Bronchial epithelial cell (primary cell): ENCODE results near the gene CES3. TPM values are rescaled to one million over a fixed set of nuclear protein-coding genes. Genes with fewer than 3 reads are reported as not detected.
A peak's percentile ranks its signal among the peaks of the same experiment; 100 is the strongest.

Experiments used
- DNase-seq: peaks from one replicate; pipeline ENCODE4 v3.0.0-alpha.2; 2010; ENCODE audit warnings: low read depth
- FAIRE-seq: peaks from 2 replicates; lab custom pipeline; 2011; peaks lifted over from hg19 to GRCh38; lab: Jason Lieb, UNC
- H3K27me3 ChIP-seq: 2 replicates; pipeline ENCODE4 v1.5.1; 2011; ENCODE audit warnings: low read length; ENCODE audit not compliant: control insufficient read depth, insufficient read depth
- H3K36me3 ChIP-seq: 2 replicates; pipeline ENCODE4 v1.5.1; 2011; ENCODE audit warnings: low read length; ENCODE audit not compliant: control insufficient read depth, insufficient read depth
- H3K4me3 ChIP-seq: 2 replicates; pipeline ENCODE4 v1.5.1; 2011; ENCODE audit warnings: mild to moderate bottlenecking, low read depth, low read length, control low read depth
- total RNA-seq: library from RNA; depleted of rRNA; stranded (reverse); fragments of >200 nt; gene quantifications from 2 replicates; pipeline ENCODE4 v1.2.1, GENCODE V29; 2014
- TF ChIP-seq, protein P1 (sequence below): IDR thresholded peaks from 2 replicates; pipeline ENCODE4 v1.5.1; 2011; ENCODE audit warnings: mild to moderate bottlenecking, moderate library complexity, low read length, control low read depth, inconsistent platforms; ENCODE audit not compliant: insufficient read depth, severe bottlenecking

CES3 gene
- total RNA-seq, 1 donor from 2014 or later, result 1.6 TPM

DNA sequence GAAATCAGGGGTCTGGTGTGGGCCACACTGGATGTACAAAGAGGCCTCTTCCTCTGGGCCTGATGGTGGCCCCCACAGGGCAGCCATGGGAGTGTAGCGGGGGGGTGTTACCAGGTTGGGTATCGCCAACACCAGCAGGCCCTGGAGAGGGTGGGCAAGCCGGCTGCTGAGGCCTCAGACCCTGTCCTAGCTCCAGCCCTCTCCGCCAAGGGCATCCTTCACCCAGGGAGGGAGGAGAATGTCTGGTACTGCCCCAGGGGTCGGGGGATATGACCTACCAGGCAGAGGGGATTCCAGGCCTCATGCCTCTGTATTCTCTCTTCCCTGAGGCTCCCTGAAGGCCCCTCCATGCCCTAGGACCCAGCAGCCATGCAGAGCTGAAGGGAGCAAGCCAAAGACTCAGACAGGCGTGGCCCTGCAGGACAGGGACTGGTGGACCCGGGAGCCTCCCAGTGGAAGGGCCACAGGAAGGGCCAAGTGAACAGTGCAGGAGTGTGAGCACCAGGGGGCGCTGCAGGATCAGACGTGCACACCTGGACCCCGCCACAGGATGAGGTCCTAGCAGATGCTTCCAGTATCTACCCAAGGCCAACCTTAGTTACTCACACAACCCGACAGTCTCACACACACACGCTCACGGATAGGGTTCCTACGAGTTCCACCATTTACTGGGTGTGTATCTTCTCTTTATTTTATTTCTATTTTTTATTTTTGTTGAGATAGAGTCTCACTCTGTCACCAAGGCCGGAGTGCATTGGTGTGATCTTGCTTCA is 16.5 kb downstream of the CES3 start:
- H3K27me3 ChIP-seq, result no peaks in the 10 kb centered on the region
- TF ChIP-seq, protein P1, sequence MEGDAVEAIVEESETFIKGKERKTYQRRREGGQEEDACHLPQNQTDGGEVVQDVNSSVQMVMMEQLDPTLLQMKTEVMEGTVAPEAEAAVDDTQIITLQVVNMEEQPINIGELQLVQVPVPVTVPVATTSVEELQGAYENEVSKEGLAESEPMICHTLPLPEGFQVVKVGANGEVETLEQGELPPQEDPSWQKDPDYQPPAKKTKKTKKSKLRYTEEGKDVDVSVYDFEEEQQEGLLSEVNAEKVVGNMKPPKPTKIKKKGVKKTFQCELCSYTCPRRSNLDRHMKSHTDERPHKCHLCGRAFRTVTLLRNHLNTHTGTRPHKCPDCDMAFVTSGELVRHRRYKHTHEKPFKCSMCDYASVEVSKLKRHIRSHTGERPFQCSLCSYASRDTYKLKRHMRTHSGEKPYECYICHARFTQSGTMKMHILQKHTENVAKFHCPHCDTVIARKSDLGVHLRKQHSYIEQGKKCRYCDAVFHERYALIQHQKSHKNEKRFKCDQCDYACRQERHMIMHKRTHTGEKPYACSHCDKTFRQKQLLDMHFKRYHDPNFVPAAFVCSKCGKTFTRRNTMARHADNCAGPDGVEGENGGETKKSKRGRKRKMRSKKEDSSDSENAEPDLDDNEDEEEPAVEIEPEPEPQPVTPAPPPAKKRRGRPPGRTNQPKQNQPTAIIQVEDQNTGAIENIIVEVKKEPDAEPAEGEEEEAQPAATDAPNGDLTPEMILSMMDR, result peak; percentile 96
- H3K4me3 ChIP-seq, result no peak overlapping the region
- H3K36me3 ChIP-seq, result no peaks in the 10 kb centered on the region
- DNase-seq (peak; percentile 60), FAIRE-seq (no peak)

DNA sequence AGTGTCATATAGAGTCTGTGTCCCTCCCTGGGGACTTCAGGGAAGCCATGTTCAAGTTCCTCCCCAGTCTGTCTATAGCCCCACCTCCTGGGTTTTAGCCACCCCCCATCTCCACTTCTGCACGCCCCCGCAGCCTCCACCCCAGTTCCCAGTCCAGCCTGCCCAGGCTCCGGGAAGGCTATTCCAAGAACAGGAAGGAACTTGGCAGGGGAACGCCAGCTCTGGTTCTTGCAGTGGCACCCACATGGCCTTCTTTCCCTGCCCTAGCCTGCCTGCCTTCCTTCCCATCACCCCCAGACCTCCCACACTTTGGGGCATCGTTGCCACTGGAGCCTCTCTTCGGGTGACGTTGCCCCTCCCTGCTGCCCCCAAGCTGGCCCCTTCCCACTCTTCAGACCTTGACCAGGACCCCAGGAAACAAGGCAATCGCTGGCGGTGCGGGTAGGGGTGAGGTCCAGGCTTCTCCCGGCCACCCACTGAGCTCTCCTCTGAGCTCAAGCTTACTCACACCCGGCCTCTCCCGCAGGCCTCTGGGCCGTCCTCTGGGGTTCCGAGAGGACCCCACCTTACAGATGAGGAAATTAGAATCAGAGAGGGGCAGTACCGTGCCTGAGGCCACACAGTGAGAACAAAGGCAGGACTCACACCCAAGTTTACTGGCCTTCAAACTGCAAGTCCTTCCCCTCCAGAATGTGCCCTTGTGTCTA is 18.1 kb downstream of the CES3 start:
- FAIRE-seq, result no peak
- TF ChIP-seq, protein P1, result no peak
- no peaks in the 10 kb centered on the region for H3K27me3 ChIP-seq
- H3K4me3 ChIP-seq, result no peak overlapping the region
- peak; percentile 26 for DNase-seq
- no peaks in the 10 kb centered on the region for H3K36me3 ChIP-seq

GRCh38 chr16:66983033-66983432 is 22.0 kb downstream of the CES3 start:
- no peaks in the 10 kb centered on the region for H3K27me3 ChIP-seq
- FAIRE-seq (no peak), DNase-seq (no peak)
- no peaks in the 10 kb centered on the region for H3K36me3 ChIP-seq
- no peak overlapping the region for H3K4me3 ChIP-seq
- TF ChIP-seq, protein P1, result no peak

GRCh38 chr16:66984892-66985311 is 23.8 kb downstream of the CES3 start:
- H3K36me3 ChIP-seq, result no peaks in the 10 kb centered on the region
- FAIRE-seq (no peak), DNase-seq (no peak)
- TF ChIP-seq, protein P1, result no peak
- no peaks in the 10 kb centered on the region for H3K27me3 ChIP-seq
- H3K4me3 ChIP-seq, result no peak overlapping the region

GRCh38 chr16:66986559-66986958 is 25.5 kb downstream of the CES3 start:
- no peak for FAIRE-seq
- no peak for DNase-seq
- Histone ChIP-seq H3K27me3 (no peaks in the 10 kb centered on the region), H3K4me3 (no peak overlapping the region), H3K36me3 (no peaks in the 10 kb centered on the region)
- TF ChIP-seq, protein P1, result no peak
